ENCODE results near the gene ASPM. TPM values are rescaled to one million over a fixed set of nuclear protein-coding genes. Genes with fewer than 3 reads are reported as not detected.
A peak's percentile ranks its signal among the peaks of the same experiment; 100 is the strongest.

The ASPM gene
- total RNA-seq, 1 experiment from 2014 or later, result 29.9 TPM

- no peak overlapping the region for H3K27ac ChIP-seq (ENCODE audit: low read depth, low read length)
- POLR2A ChIA-PET, result no interaction called here
- peaks cover 0 to under 1% of the 10 kb centered on the region in 2 experiments; a peak in 2 of 4 replicates for H3K4me1 ChIP-seq (ENCODE audit: control insufficient read depth in 1 of 2, insufficient read depth in 2 of 2, low read length in 2 of 2)
- H3K36me3 ChIP-seq (ENCODE audit: control insufficient read depth in 1 of 2, insufficient read depth in 2 of 2, low read length in 2 of 2), result peaks cover 13 to 22% of the 10 kb centered on the region in 2 experiments
- no peak for ATAC-seq
- no peak for DNase-seq (ENCODE audit: low read depth, low spot score)
- no peak overlapping the region for H3K9ac ChIP-seq (ENCODE audit: low read length)
- H3K27me3 ChIP-seq (ENCODE audit: insufficient read depth, low read length), result no peaks in the 10 kb centered on the region
- H3K79me2 ChIP-seq (ENCODE audit: insufficient read depth, low read length), result no peaks in the 10 kb centered on the region
- intact Hi-C loops (cut with micrococcal nuclease), result no loop called here
- no peak for TF ChIP-seq SP1 (IDR thresholded peaks at IDR 0.05; ENCODE audit: low read depth)
- TF ChIP-seq POLR2AphosphoS5 (IDR thresholded peaks at IDR 0.05; ENCODE audit: low read depth, low read length), result no peak
- TF ChIP-seq YY1 (IDR thresholded peaks at IDR 0.05; ENCODE audit: extremely low read depth, insufficient replicate concordance, low read depth, low read length), result no peak
- TF ChIP-seq CEBPB (IDR thresholded peaks at IDR 0.05; ENCODE audit: low read depth), result peak; percentile 52; the same call in 1 of the 2 replicates
- H2AFZ ChIP-seq (ENCODE audit: low read depth, low read length, poor library complexity, severe bottlenecking), result no peak overlapping the region
- CTCF ChIA-PET, result no interaction called here
- no peak overlapping the region for H3K4me3 ChIP-seq (replicated peaks in 1 of 2; ENCODE audit: low read depth in 1 of 2, low read length in 2 of 2)
- RAD21 ChIA-PET (ENCODE audit: low non-redundant PET in 1 of 2, low total read pairs in 2 of 2, uncharacterized antibody in 2 of 2, unreplicated experiment in 2 of 2), result no interaction called here
- no peak overlapping the region for H3K4me2 ChIP-seq (ENCODE audit: low read length)
- no peaks in the 10 kb centered on the region for H3K9me2 ChIP-seq (ENCODE audit: insufficient read depth)
- H3K9me3 ChIP-seq (ENCODE audit: control insufficient read depth in 1 of 2, insufficient read depth in 1 of 2, low read depth in 1 of 2, low read length in 2 of 2), result no peaks in the 10 kb centered on the region
- no peaks in the 10 kb centered on the region for H4K20me1 ChIP-seq (ENCODE audit: insufficient read depth)
- BruUV-seq (replicated peaks), result no TSS peak
Observed at GRCh38 chr1:197184190-197184589, 37.7 kb upstream of the ASPM start.

DNA sequence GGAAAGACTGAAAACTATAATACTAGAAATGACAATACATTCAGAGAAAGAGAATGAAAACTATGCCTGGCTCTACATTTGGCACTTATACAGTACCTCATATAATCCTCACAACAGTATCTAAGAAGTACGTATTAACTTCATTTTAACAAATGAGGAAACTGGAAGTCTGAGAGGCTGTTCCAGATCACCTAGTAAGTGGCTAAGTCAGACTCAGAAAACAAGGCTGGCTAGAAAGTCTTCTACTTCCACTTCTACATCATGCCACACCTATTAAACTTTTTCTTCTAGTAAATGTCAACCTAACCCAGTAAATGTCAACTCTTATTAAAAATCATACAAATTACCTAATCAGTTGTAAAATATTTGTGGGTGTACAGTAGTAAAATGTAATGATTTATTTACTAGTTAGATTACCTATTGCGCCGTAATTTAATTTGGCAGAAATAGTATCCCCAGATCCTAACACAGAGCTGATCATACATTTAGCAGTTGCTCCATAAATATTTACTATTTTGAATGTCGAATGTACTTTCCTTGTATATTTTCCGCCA, 36.8 kb upstream of the ASPM start:
- intact Hi-C loops (cut with micrococcal nuclease), result no loop called here
- ATAC-seq (no peak), DNase-seq (ENCODE audit: low read depth, low spot score) (no peak)
- no peak overlapping the region for H3K4me2 ChIP-seq (ENCODE audit: low read length)
- no peak overlapping the region for H3K4me3 ChIP-seq (replicated peaks in 1 of 2; ENCODE audit: low read depth in 1 of 2, low read length in 2 of 2)
- H4K20me1 ChIP-seq (ENCODE audit: insufficient read depth), result no peaks in the 10 kb centered on the region
- peaks cover 13 to 22% of the 10 kb centered on the region in 2 experiments for H3K36me3 ChIP-seq (ENCODE audit: control insufficient read depth in 1 of 2, insufficient read depth in 2 of 2, low read length in 2 of 2)
- H3K27ac ChIP-seq (ENCODE audit: low read depth, low read length), result no peak overlapping the region
- no TSS peak for BruUV-seq (replicated peaks)
- H3K9me2 ChIP-seq (ENCODE audit: insufficient read depth), result no peaks in the 10 kb centered on the region
- no peak overlapping the region for H3K9ac ChIP-seq (ENCODE audit: low read length)
- no peak overlapping the region for H2AFZ ChIP-seq (ENCODE audit: low read depth, low read length, poor library complexity, severe bottlenecking)
- ChIA-PET CTCF (no interaction called here), RAD21 (ENCODE audit: low non-redundant PET in 1 of 2, low total read pairs in 2 of 2, uncharacterized antibody in 2 of 2, unreplicated experiment in 2 of 2) (no interaction called here), POLR2A (no interaction called here)
- H3K4me1 ChIP-seq (ENCODE audit: control insufficient read depth in 1 of 2, insufficient read depth in 2 of 2, low read length in 2 of 2), result peaks cover 0 to 6% of the 10 kb centered on the region in 2 experiments; a peak in 2 of 4 replicates
- no peaks in the 10 kb centered on the region for H3K79me2 ChIP-seq (ENCODE audit: insufficient read depth, low read length)
- H3K9me3 ChIP-seq (ENCODE audit: control insufficient read depth in 1 of 2, insufficient read depth in 1 of 2, low read depth in 1 of 2, low read length in 2 of 2), result no peaks in the 10 kb centered on the region
- no peaks in the 10 kb centered on the region for H3K27me3 ChIP-seq (ENCODE audit: insufficient read depth, low read length)
- TF ChIP-seq SIN3A (IDR thresholded peaks at IDR 0.05; ENCODE audit: low read depth), result no peak
- no peak for TF ChIP-seq ELF1 (IDR thresholded peaks at IDR 0.05; ENCODE audit: borderline replicate concordance, low read depth)
- TF ChIP-seq CTCF (IDR thresholded peaks at IDR 0.05 in 2 of 3, conservative IDR thresholded peaks at IDR 0.05 in 1 of 3; ENCODE audit: borderline replicate concordance in 1 of 3, insufficient read depth in 1 of 3, low read depth in 2 of 3, low read length in 2 of 3), result no peak
- TF ChIP-seq JUND (IDR thresholded peaks at IDR 0.05), result no peak
- TF ChIP-seq POLR2AphosphoS5 (IDR thresholded peaks at IDR 0.05; ENCODE audit: low read depth, low read length), result no peak
- TF ChIP-seq REST (IDR thresholded peaks at IDR 0.05; ENCODE audit: low read depth), result no peak
- TF ChIP-seq CEBPB (IDR thresholded peaks at IDR 0.05; ENCODE audit: low read depth), result no peak
- TF ChIP-seq EGR1 (IDR thresholded peaks at IDR 0.05; ENCODE audit: low read depth), result no peak
- TF ChIP-seq, protein P1, sequence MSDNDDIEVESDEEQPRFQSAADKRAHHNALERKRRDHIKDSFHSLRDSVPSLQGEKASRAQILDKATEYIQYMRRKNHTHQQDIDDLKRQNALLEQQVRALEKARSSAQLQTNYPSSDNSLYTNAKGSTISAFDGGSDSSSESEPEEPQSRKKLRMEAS (IDR thresholded peaks at IDR 0.05), result no peak
- no peak for TF ChIP-seq POLR2A (IDR thresholded peaks at IDR 0.05; ENCODE audit: borderline replicate concordance, extremely low read depth, insufficient read depth, insufficient read length)
- TF ChIP-seq ZNF274 (IDR thresholded peaks at IDR 0.05; ENCODE audit: low read depth, low read length), result no peak
- no peak for TF ChIP-seq SP1 (IDR thresholded peaks at IDR 0.05; ENCODE audit: low read depth)
- TF ChIP-seq FOSL1 (IDR thresholded peaks at IDR 0.05; ENCODE audit: low read depth), result no peak
- no peak for TF ChIP-seq RAD21 (IDR thresholded peaks at IDR 0.05; ENCODE audit: low read depth)
- TF ChIP-seq ZFX (IDR thresholded peaks at IDR 0.05), result no peak

All from HCT116 (cell line).